Stimulated activated CD4-positive, alpha-beta T cell treated with anti-CD3 and anti-CD28 coated beads, Interleukin-12 subunit alpha, Interleukin-12 subunit beta, amount 100 ng/mL, for 48 hours (primary cell): ENCODE measurements around the gene VASH2.
"Not testable (repeated sequence)": the region's sequence is repeated elsewhere in the genome, so short reads cannot be mapped to it uniquely, and the experiment has no call there.

ENCODE experiments used
- DNase-seq, 3 donors: peaks; one replicate each; pipeline ENCODE4 v3.0.0-alpha.2; 2020; ENCODE audit warnings: low read depth in 2 of 3, low spot score in 1 of 3

The VASH2 gene

GRCh38 chr1:212950243-212951125 is at the start of gene VASH2:
Gene VASH2 (plus strand): TSS chr1:212950541. CDS start chr1:212951543, 1,002 bp downstream.
- peak; percentile 42 to 64 (median 48) for DNase-seq

GRCh38 chr1:212901290-212901689 is 49.1 kb upstream of the VASH2 start:
- DNase-seq: no peak

- DNase-seq: no peak
These were observed 48.3 kb upstream of the VASH2 start for GRCh38 chr1:212902054-212902453.

GRCh38 chr1:212903664-212904063 is 46.7 kb upstream of the VASH2 start:
- DNase-seq: no peak

- not testable (repeated sequence) for DNase-seq
These were observed 42.3 kb upstream of the VASH2 start for GRCh38 chr1:212908071-212908470.

GRCh38 chr1:212908971-212909370 is 41.4 kb upstream of the VASH2 start:
- no peak for DNase-seq

- DNase-seq: no peak
These were observed 40.7 kb upstream of the VASH2 start for GRCh38 chr1:212909652-212910063.

- DNase-seq: not testable (repeated sequence)
These were observed 40.1 kb upstream of the VASH2 start for GRCh38 chr1:212910213-212910612.

GRCh38 chr1:212913638-212914037 is 36.7 kb upstream of the VASH2 start:
- not testable (repeated sequence) for DNase-seq

- DNase-seq: not testable (repeated sequence)
These were observed 36.2 kb upstream of the VASH2 start for GRCh38 chr1:212914110-212914509.

- DNase-seq: no peak
These were observed 35.6 kb upstream of the VASH2 start for GRCh38 chr1:212914789-212915188.

- DNase-seq: no peak
These were observed 34.9 kb upstream of the VASH2 start for GRCh38 chr1:212915245-212916091.

- no peak for DNase-seq
These were observed 33.7 kb upstream of the VASH2 start for GRCh38 chr1:212916481-212917133.

GRCh38 chr1:212917134-212917485 is 33.2 kb upstream of the VASH2 start:
- DNase-seq: no peak

GRCh38 chr1:212917858-212918257 is 32.5 kb upstream of the VASH2 start:
- DNase-seq: no peak

- DNase-seq: no peak
These were observed 31.5 kb upstream of the VASH2 start for GRCh38 chr1:212918824-212919223.

GRCh38 chr1:212920246-212920645 is 30.1 kb upstream of the VASH2 start:
- DNase-seq: no peak

- no peak for DNase-seq
These were observed 29.4 kb upstream of the VASH2 start for GRCh38 chr1:212920896-212921295.

- DNase-seq: no peak
These were observed 28.3 kb upstream of the VASH2 start for GRCh38 chr1:212922016-212922415.

- DNase-seq: no peak
These were observed 24.0 kb upstream of the VASH2 start for GRCh38 chr1:212926372-212926771.
